SIG-M5 treated with dmso at 0.1 percent for 504 hours (cell line): Measurements from ENCODE around the gene TXNRD1.

Experiments
- DNase-seq: peaks from one replicate; lab custom pipeline; 2025; ENCODE audit not compliant: unreplicated experiment; lab: John Stamatoyannopoulos, UW

TXNRD1 gene

DNA sequence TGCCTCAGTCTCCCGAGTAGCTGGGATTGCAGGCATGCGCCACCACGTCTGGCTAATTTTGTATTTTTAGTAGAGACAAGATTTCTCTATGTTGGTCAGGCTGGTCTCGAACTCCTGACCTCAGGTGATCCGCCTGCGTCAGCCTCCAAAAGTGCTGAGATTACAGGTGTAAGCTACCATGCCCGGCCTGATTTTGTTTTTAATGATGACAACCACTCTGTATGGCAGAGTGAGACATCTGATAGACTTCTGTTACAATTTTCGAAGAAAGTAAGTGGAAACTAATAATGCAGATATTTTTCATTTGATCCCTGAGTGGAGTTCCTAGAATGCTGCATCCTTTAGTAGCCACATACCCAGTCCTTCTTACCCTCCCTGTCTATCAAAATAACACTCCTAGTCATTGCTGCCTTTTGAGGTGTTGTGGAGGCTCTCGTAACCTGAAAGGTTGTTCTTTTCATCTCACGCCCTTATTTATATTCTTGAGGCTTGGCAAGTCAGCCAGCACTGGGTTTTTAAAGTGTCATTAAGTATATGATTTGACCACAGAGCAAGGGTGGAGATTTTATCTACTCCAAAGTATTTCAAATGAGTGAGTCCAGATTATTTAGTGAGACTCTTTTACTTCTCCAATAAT, 82.0 kb downstream of the TXNRD1 start:
- DNase-seq: no peak

DNA sequence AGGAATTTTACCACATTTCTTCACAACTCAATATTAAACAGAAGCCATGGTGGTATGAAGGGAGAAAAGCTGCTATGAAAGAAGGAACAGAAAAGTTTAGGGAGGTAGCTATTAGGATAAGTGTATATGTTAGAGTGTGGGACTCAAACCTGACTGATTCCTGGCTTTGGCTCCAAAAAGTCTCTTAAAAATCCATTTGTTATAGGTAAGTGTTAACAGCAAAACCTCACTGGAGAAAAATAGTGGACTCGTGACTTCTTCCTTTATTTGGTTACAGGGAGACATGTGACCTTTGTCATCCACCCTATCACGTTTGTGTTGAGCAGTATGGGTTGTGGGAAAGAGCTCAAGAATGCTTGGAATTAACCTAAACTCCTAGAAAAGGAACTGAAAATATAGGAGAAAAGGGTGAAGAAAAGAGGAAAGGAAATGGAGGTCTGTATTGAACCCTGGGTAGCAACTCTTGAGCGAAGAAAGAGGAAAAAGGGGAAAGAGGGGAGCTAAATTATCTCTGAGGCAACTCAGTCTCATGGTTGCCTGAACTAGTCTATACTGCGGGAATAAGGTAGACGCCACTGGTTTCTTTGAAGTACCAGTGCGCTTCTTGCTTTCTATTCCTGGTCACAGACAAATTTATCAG, 84.4 kb downstream of the TXNRD1 start:
- DNase-seq: no peak

DNA sequence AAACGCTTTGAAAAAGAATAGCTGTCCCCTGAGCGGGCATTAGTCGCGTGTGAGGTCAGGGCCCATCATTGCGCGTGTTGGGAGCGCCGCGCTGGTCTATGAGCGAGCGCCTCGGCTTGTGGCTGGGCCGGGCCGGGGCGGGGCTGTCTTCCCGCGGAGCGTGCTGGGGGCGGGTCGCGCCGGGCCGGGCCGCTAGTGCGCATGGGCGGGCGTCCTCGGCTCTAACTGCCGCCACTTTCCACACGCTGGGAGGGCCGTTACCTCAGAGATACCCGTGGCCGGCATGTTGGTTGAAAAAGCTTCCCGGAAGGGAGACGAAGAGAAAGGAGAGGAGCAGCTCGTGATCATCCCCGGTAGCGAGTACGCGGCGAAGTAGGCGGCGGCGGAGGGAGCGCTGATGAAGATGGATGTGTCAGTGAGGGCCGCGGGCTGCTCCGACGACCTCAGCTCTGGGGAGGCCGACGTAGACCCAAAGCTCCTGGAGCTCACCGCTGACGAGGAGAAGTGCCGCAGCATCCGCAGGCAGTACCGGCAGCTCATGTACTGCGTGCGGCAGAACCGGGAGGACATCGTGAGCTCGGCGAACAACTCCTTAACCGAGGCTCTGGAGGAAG, 88.1 kb downstream of the TXNRD1 start, which contains the start of gene EID3:
TSS of gene EID3 (plus strand) at position 202 of the 614 bp plus-strand sequence. CDS start at position 398, 196 bp downstream.
- DNase-seq: no peak

DNA sequence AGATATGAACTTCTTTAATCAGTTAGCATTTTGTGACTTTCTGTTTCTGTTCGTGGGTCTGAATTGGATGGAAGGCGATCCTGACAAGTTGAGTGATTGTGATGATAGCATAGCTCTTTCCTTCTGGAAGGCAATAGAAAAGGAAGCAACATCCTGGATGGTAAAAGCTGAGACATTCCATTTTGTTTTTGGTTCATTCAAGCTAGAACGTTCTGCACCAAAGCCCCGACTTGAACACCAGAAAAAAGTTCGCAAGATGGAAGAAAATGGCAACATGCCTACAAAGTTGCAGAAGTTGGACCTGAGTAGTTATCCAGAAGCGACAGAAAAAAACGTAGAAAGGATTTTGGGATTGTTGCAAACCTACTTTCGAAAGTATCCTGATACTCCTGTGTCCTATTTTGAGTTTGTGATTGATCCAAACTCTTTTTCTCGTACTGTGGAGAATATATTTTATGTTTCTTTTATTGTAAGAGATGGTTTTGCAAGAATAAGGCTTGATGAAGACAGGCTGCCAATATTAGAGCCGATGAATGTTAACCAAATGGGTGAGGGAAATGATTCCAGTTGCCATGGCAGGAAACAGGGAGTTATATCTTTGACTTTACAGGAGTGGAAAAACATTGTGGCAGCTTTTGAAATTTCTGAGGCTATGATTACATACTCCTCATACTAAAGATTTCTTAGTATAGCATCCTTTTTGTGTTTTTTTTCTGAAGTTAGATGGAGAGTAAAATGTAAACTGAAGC, 88.9 kb downstream of the TXNRD1 start:
- no peak for DNase-seq

DNA sequence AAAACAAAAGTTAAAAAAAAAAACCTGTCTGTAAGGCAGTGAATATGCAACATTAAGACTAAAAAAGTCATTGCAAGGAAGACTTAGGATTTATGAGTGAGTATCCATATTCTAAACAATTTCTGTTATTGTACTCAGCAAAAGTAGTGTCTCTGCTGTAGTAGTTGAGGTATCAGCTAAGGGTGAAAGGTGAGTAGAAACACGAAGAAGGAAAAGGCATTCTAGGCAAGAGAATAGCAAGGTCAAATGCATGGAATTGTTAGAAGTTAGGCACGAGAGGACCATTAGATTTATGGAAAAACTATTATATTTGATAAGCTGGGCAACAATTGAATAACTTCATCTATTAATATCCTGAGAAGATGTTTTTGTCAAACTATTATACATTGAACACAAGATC, 89.8 kb downstream of the TXNRD1 start:
- no peak for DNase-seq

DNA sequence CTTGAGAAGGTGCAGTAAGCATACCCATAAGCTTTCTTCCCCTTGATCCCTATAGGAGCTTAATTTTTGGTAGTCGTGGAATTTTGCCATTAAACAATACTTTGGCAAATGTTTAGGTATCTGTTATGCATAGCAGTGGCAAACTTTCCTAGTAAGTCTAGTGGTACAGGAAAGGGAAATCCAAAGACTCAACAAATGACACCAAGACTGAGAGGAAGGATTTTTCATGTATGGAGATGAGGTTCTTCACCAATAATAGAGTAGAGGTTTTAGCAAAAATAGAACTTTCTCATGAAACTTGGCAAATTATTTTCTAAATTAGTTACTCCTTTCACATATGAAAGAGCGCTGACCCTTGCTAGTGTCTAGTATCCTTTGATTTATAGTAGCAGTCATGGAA, 90.8 kb downstream of the TXNRD1 start:
- DNase-seq: no peak

DNA sequence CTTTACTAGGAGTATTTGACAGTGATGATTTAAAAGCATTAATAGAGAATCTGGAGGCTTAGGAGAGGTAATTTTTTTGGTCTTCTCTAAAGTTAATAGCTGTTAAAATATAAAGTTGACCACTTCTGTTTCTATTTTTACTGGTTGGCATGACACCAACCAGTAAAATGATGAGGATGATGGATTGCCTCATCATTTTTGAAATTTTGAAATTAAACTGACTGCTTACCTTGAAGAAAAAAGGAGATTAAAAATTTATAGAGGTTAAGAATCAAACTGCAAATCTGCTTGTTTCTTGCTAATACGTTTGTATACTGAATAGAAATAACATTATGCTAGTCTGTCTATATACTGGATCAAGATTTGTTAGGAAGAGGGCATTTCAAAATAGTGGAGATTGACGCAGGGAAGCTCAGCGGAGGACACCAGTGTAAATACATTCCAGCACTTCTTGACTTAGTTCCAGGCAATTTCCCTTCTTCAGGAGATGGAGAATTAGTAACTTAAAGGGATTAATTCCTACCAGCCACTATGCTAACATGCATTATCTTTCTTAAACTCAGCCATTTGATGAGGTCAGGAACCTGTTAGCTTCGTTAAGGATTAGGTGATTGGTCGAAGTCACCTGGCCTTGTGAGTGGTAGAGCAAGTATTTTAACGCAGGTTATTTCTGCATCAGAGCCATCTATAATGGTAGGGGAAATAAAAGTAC, 91.5 kb downstream of the TXNRD1 start:
- DNase-seq: no peak

DNA sequence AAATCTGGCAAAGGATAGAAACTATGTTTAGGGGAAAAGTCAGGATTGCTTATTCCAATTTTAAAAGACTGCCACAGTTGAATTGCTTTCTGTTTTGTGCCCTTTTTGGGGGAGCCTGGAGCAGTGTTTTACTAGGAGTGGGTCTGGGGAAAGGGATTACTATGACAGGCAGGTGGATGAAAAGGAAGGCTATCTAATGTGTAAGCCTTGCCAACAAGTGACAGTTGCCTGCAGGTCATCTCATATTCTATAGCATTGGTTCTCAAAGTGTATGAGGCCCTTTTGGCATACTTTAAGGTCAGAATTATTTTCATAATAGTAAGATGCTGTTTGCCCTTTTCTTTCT, 92.0 kb downstream of the TXNRD1 start:
- DNase-seq: no peak

DNA sequence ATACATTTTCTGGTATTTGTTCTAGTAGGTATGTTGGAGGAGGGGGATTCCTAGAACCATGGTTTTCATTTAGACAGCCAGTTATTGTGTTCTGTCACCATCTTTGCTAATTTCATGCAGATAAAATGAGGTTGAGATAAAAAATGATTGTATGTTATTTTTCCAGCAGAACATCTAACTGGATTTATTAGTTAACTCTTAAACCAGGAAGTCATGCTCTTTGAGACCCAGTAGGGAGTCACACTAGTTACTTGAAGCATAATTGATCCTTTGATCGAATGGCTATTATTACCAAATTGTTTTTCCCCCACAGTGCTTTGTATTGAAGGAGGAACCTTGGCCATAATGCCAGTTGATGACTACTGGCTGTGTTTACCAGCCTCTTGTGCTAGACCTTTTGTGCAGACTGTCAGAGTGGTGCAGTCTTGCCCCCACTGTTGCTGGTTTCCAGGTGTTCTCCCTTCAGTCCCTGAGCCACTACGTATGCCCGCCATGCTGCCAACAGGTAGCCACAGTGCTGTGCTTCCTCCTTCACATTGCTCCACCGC, 93.9 kb downstream of the TXNRD1 start:
- no peak for DNase-seq

DNA sequence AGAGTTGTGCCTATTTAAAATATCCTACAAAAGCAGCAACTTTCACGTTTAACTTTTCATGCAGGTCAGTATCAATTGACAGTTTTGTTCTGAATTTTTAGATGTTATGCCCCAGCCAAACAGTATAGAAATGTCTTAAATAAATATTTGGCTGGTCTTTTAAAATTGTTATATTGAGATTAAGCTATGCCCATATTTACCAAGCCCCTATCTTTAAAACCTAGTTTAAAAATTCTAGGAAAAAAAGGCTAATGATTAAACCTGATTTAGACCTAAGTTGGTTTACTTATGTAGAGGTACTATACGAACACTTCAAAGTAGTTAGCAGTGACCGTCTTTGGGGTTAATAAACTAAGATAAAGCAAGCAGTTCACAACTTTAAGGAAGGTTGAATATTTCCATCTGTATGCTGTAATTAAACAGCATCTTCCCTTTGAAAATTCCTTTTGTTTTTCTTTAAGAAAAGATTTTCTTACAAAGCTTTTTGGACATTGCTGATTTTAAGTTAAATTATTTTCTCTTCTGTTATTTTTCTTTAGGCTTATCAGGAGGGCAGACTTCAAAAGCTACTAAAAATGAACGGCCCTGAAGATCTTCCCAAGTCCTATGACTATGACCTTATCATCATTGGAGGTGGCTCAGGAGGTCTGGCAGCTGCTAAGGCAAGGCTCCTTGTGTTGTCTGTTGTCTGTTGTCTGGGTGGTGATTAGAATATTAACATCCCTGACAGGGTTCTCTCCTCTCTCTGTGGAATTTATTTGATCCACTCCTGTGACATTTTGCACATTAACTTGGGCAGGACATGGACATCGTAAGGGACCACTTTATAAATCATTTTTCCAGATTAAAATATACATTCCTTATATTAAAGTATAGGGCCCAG, 95.4 kb downstream of the TXNRD1 start:
- no peak for DNase-seq

DNA sequence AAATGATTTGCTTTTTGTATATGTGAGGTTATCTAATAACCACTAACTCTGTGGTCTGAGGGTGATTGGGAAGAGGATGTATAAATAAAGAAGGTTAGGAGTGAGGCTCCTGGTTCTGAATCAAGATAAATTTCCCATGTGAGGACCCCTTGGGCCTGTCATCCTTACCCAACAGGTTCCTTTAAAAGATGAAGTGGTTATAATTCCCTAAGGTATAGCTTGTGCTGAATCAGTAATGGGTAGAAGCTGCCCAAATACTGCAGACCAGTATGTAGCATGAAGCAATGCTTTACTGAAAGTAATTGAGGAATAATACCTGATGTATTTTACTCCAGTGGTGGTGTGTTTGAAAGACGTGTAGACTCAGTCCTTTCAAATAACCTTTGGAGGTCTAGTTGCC, 96.6 kb downstream of the TXNRD1 start:
- DNase-seq: no peak

DNA sequence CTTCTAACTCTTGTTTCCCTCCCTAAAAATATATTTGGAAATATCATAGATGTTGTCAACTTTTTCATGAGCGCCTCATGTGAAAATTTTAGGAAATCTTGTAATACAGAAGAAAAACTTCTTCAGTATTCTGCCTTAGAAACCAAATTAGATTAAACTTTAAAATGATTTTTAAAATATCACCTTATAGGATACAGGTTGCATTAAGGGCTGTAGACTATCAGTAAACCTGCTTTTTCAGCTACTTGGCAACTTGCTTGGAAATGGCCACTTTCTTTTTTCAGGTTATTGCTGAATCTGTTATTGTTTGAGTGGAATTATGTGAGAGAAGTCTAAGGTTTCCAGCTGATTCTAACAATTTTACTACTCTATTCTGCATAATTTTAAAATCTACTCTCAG, 97.1 kb downstream of the TXNRD1 start:
- no peak for DNase-seq

DNA sequence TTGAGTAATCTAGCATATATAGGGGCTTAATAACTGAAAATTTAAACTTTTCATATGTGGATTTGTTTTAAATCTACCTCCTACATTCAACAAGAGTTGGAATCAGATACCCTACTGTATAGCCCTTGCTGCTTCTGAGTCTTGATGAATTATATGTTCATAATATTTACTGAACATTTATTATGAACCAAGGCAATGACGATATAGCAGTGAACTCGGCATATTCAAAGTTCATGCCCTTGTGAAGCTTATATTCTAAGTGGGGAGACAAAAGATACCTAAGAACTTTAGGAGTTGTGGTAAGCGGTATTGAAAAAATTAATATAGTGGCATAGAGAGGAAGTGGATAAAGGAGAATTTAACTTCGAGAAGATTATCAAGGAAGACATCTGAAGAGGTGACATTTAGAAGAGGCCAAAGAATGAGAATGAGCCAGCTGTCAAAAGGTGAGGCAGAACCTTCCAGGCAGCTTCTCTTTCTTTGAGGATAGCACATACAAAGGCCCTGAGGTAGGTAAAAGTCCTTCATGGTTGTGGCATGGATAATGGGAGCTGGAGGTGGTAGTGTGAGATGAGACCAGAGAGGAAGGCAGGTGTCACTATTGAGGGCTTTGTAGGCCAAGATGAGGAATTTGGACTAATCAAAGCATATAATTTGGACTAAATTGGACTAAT, 98.1 kb downstream of the TXNRD1 start:
- DNase-seq: no peak

DNA sequence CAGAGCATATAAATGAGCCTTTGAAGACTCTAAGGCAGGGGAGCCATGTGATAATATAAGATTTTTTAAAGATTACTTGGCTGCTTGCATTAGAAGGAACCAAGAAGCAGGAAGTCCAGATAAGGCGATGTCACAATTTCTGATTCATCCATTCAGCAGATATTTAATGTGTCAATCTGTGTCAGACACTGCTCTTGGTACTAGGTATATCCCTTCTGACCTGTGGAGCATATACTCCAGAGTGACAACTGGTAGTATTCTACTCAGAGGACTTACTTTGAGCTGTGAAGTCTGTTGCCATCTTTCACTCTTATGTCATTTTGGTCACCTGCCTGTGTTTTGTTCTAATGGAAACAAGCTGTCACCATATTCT, 98.6 kb downstream of the TXNRD1 start:
- peak; percentile 13 for DNase-seq

DNA sequence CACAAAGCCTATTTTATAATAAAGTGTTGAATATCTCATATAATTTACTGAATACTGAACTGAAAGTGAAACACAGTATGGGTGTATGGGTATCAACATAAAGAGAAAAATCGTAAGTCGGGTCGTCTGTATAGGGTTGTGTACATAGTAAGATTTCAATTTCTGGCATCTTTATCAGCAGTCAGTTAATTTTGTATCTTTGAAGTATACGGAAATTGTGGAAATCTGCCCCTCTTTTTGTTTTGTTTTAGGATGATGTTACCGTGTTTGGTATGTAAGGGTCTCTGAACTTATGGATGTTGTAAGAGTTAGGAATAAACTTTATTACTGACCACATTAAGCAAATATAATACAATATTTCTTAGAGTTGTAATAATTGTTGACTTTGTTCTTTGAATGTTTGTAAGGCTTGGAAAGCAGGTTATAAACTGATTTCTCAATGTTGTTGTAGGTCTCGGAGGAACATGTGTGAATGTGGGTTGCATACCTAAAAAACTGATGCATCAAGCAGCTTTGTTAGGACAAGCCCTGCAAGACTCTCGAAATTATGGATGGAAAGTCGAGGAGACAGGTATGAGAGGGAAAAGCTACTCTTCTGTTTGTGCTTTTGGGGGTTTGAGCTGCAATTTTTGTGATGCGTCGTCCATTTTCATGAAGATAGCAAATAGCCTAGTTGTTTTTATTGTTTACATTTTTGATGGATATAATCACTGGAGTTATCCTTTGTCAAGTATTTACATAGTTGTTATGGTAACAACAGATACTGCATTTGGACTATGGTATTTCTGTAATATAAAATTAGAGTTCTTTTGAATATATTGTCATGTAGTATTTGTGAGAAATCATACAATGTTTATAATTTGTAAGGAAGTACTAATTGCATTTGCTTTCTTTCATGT, 100.0 kb downstream of the TXNRD1 start:
- no peak for DNase-seq

DNA sequence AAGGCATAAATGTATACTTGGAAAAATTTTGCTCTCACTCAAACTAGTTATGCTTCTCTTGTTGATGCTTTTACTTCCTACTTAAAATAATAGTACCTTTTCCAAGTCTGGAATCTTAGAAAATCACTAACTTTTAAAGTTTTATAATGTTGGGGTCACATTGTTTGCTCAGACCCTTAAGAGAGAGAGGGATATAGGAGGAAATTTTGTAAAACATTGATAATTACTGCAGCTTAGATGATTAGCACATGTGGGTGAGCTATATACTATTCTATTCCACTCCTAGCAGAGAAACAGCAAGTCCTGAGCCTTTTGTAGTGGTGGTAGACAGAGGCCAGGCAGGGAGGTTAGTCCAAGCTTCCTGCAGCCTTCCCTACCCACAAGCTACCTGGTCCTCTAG, 101.4 kb downstream of the TXNRD1 start:
- DNase-seq: no peak

DNA sequence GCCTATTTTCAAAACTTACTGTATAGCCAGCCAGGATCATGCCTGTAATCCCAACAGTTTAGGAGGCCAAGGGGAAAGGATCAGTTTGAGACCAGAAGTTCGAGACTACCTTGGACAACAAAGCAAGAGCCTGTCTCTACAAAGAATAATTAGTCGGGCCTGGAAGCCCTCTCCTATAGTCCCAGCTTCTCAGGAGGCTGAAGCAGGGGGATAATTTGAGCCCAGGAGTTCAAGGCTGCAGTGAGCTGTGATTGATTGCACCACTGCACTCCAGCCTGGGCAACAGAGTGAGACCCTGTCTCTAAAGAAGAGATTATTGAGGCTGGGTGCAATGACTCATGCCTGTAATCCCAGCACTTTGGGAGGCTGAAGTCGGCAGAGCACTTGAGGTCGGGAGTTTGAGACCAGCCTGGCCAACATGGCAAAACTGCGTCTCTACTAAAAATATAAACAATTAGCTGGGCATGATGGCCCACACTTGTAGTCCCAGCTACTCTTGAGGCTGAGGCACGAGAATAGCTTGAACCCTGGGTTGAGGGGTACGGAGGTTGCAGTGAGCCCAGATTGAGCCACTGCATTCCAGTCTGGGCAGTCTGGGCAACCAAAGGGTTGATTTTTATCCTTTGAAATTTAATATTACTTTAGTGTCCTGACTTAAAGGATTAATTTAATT, 102.1 kb downstream of the TXNRD1 start:
- DNase-seq: no peak

DNA sequence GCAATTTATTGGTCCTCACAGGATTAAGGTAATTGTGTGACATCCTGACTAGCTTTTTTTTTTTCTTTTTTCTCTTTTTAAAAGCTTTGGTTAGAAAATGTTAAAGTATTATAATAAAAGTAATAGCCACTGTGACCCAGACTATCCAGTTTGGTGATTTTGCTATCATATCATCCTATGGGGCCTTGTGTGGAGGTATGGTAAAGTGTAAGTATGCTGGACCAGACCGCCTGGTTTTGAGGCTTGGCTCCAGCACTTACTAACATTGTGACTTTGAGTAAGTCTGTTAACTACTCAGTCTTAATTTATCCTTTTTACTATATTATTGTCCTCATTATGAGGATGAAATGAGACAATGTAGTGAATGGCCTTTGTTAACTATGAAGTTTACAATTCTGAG, 103.4 kb downstream of the TXNRD1 start:
- no peak for DNase-seq
